Cardiac muscle cell (in vitro differentiated cells and primary cell): ENCODE results near the gene KLF6. TPM values are rescaled to one million over a fixed set of nuclear protein-coding genes. Genes with fewer than 3 reads are reported as not detected.

ENCODE experiments used
- DNase-seq, 2 donors: peaks; one replicate each; pipeline versions ENCODE4 v3.0.0 to v3.0.0-alpha.2; 2010 to 2017; ENCODE audit warnings: low read depth in 1 of 2, low spot score in 1 of 2
- H3K27ac ChIP-seq: fragments of 200-600 bp; sonication (generic); 2 replicates; pipeline ENCODE4 v1.5.1; 2016
- H3K27me3 ChIP-seq: fragments of 200-600 bp; sonication (generic); 2 replicates; pipeline ENCODE4 v1.6.0; 2016; ENCODE audit warnings: control low read depth
- H3K36me3 ChIP-seq: fragments of 200-600 bp; sonication (generic); 2 replicates; pipeline ENCODE4 v1.5.1; 2016; ENCODE audit warnings: control low read depth
- H3K4me1 ChIP-seq: fragments of 200-600 bp; sonication (generic); 2 replicates; pipeline ENCODE4 v1.8.1; 2017; ENCODE audit warnings: low read depth, mild to moderate bottlenecking, mixed run types
- H3K4me3 ChIP-seq: fragments of 200-600 bp; sonication (generic); 2 replicates; pipeline ENCODE4 v1.5.1; 2016; ENCODE audit warnings: mild to moderate bottlenecking
- H3K9me3 ChIP-seq: fragments of 200-600 bp; sonication (generic); 2 replicates; pipeline ENCODE4 v1.5.1; 2017; ENCODE audit warnings: low read depth, mild to moderate bottlenecking, control low read depth
- CTCF ChIP-seq: IDR thresholded peaks from 2 replicates; pipeline ENCODE4 v1.5.1; 2012; ENCODE audit warnings: low read depth, mild to moderate bottlenecking, low read length
- polyA plus RNA-seq: library from polyadenylated mRNA; unstranded; fragments of >200 nt; fragmentation: Nextera tagmentation; extraction: Ambion mirVana; gene quantifications from 2 replicates; pipeline ENCODE4 v1.2.1, GENCODE V29; 2016
- total RNA-seq: library from RNA; depleted of rRNA; stranded (reverse); fragments of >200 nt; gene quantifications from 2 replicates; pipeline ENCODE4 v1.2.3, GENCODE V29; 2016

KLF6 gene
- total and polyA plus RNA-seq, 2 experiments from 2014 or later, result 8.4 to 40.3 TPM

DNA sequence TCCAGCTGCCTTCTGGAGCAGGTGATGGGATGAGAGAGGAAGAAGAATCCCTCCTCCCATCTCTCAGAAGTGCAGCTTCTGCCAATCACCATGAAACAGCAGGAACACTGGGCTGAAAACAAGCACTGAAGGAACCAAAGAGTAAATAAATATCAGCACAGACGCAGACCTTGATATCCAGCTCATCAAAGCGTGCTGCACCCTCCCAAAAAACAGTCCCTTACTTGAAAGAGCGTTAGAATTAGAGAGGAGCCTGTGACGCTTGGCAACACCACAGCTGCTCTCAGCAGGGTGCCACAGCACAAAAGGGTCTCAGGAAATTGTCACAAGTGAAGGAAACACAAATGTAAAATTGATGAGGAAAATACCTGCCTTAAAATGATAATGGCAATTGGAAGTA, 39.5 kb downstream of the KLF6 start:
- Histone ChIP-seq H3K27me3 (peaks cover 15% of the 10 kb centered on the region), H3K4me3 (no peak overlapping the region), H3K9me3 (no peaks in the 10 kb centered on the region), H3K4me1 (peaks cover 22% of the 10 kb centered on the region), H3K27ac (no peak overlapping the region), H3K36me3 (no peaks in the 10 kb centered on the region)
- no peak for DNase-seq
- no peak for TF ChIP-seq CTCF

DNA sequence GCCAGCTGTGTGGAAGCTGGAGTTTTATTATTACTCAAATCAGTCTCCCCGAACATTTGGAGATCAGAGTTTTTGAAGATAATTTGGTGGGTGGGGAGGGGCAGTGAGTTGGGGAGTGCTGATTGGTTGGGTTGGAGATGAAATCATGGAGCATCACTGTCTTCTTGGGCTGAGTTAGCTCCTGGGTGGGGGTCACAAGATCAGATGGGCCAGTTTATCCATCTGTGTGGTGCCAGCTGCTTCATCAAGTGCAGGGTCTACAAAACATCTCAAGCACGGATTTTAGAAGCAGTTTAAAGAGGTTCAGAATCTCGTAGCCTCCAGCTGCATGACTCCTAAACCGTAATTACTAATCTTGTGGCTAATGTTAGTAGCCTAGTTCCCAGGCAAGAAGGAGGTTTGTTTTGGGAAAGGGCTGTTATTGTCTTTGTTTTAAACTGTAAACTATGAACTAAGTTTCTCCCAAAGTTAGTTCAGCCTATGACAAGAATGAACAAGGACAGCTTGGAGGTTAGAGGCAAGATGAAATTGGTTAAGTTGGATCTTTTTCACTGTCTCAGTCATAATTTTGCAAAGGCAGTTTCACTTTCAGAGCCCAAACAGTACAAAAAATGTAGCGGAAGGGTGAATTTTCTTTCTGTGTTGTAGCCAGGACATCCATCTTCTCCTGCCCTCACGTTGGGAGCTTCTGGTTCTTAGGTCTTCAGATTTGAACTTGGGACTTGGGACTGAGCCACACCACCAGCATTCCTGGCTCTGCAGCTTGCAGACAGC, 43.1 kb downstream of the KLF6 start:
- DNase-seq, result peak in 1 of 2 donors; percentile 39
- Histone ChIP-seq H3K27ac (no peak overlapping the region), H3K4me3 (no peak overlapping the region)

DNA sequence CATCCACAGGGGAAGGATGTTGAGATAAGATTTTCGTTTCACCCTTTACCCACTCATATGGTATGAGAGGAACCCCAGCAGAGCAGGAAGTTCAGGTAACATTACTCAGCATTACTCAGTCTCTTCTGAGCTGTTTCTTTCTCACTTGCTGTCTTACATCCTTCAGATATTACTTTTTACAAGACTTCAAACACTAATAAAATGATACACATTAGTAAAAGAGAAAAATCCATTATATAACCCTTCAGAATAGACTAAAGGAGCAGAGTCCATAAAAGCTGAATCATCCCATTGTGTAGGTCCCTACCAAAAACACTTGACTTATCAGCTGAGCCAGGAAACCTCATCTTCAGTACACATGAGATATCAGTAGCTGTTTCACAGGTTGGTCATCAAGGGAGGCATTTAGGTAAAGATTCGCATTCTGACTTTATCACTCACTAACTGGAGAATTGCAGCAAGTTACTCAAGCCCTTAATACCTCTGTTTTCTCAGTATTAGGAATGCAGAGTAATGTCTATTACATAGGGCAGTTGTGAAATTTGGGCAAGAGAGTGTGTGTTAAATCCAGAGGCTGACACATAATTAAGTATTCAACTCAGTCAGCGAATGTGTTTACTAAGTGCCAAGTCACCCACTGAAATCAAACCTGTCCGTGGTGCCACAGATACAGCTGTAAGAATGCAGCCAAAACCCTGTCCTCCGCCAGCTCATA, 44.7 kb downstream of the KLF6 start:
- H3K4me3 ChIP-seq, result no peak overlapping the region
- peaks cover 9% of the 10 kb centered on the region for H3K4me1 ChIP-seq
- no peaks in the 10 kb centered on the region for H3K36me3 ChIP-seq
- peak in 1 of 2 donors; percentile 77 for DNase-seq
- H3K27ac ChIP-seq, result no peak overlapping the region
- no peaks in the 10 kb centered on the region for H3K9me3 ChIP-seq
- peaks cover 2% of the 10 kb centered on the region for H3K27me3 ChIP-seq
- TF ChIP-seq CTCF, result no peak

More for the DNA sequence above, 43.1 kb downstream of the KLF6 start:
- Histone ChIP-seq H3K4me1 (peaks cover 9% of the 10 kb centered on the region), H3K27me3 (peaks cover 15% of the 10 kb centered on the region), H3K36me3 (no peaks in the 10 kb centered on the region), H3K9me3 (no peaks in the 10 kb centered on the region)
- no peak for TF ChIP-seq CTCF

- Histone ChIP-seq H3K36me3 (no peaks in the 10 kb centered on the region), H3K27me3 (peaks cover 6% of the 10 kb centered on the region), H3K27ac (no peak overlapping the region), H3K9me3 (no peaks in the 10 kb centered on the region), H3K4me3 (no peak overlapping the region), H3K4me1 (peaks cover 5% of the 10 kb centered on the region)
- no peak for DNase-seq
- TF ChIP-seq CTCF, result no peak
These were observed 46.1 kb downstream of the KLF6 start for GRCh38 chr10:3738855-3739350.

- Histone ChIP-seq H3K27me3 (peaks cover 6% of the 10 kb centered on the region), H3K27ac (no peak overlapping the region), H3K4me3 (no peak overlapping the region), H3K4me1 (peaks cover 5% of the 10 kb centered on the region), H3K9me3 (no peaks in the 10 kb centered on the region), H3K36me3 (no peaks in the 10 kb centered on the region)
- DNase-seq, result no peak
- no peak for TF ChIP-seq CTCF
These were observed 47.1 kb downstream of the KLF6 start for GRCh38 chr10:3737864-3738263.
